GM21528 (cell line): Measurements from ENCODE around the gene NECTIN2.
"Not testable (repeated sequence)": the region's sequence is repeated elsewhere in the genome, so short reads cannot be mapped to it uniquely, and the experiment has no call there.

ENCODE experiments used
- ATAC-seq: cut with Tn5 transposase; IDR thresholded peaks from one replicate; pipeline ENCODE4 v1.9.1; 2021; ENCODE audit warnings: mild to moderate bottlenecking, moderate library complexity; ENCODE audit not compliant: unreplicated experiment, low FRiP score

The NECTIN2 gene

GRCh38 chr19:44816301-44816700, 29.8 kb upstream of the NECTIN2 start:
- ATAC-seq = no peak

GRCh38 chr19:44817725-44818465, 28.2 kb upstream of the NECTIN2 start:
- ATAC-seq = no peak

GRCh38 chr19:44818466-44819031, 27.5 kb upstream of the NECTIN2 start:
- no peak for ATAC-seq

- no peak for ATAC-seq
Observed at GRCh38 chr19:44819246-44819832, 26.8 kb upstream of the NECTIN2 start.

- no peak for ATAC-seq
Observed at GRCh38 chr19:44820648-44821609, 25.2 kb upstream of the NECTIN2 start.

- no peak for ATAC-seq
Observed at GRCh38 chr19:44822177-44822576, 23.9 kb upstream of the NECTIN2 start.

- ATAC-seq = no peak
Observed at GRCh38 chr19:44822670-44823372, 23.3 kb upstream of the NECTIN2 start.

GRCh38 chr19:44823373-44823698, 22.8 kb upstream of the NECTIN2 start:
- no peak for ATAC-seq

- ATAC-seq = no peak
Observed at GRCh38 chr19:44824761-44825160, 21.3 kb upstream of the NECTIN2 start.

GRCh38 chr19:44832875-44833274, 13.2 kb upstream of the NECTIN2 start:
- not testable (repeated sequence) for ATAC-seq

GRCh38 chr19:44834399-44834798, 11.7 kb upstream of the NECTIN2 start:
- ATAC-seq = not testable (repeated sequence)

- no peak for ATAC-seq
Observed at GRCh38 chr19:44839276-44839675, 6.8 kb upstream of the NECTIN2 start.

GRCh38 chr19:44840811-44841210, 5.3 kb upstream of the NECTIN2 start:
- no peak for ATAC-seq

GRCh38 chr19:44841231-44841630, 4.9 kb upstream of the NECTIN2 start:
- ATAC-seq = no peak

- ATAC-seq = no peak
Observed at GRCh38 chr19:44845286-44845611, 848 bp upstream of the NECTIN2 start.

GRCh38 chr19:44846455-44847143, 502 bp downstream of the NECTIN2 start:
- ATAC-seq = no peak

- no peak for ATAC-seq
Observed at GRCh38 chr19:44847144-44848035, 1.3 kb downstream of the NECTIN2 start.

- no peak for ATAC-seq
Observed at GRCh38 chr19:44848036-44848811, 2.1 kb downstream of the NECTIN2 start.
